ENCODE data around the gene ELK1.
"Not testable (repeated sequence)": the region's sequence is repeated elsewhere in the genome, so short reads cannot be mapped to it uniquely, and the experiment has no call there.

The ELK1 gene

DNA sequence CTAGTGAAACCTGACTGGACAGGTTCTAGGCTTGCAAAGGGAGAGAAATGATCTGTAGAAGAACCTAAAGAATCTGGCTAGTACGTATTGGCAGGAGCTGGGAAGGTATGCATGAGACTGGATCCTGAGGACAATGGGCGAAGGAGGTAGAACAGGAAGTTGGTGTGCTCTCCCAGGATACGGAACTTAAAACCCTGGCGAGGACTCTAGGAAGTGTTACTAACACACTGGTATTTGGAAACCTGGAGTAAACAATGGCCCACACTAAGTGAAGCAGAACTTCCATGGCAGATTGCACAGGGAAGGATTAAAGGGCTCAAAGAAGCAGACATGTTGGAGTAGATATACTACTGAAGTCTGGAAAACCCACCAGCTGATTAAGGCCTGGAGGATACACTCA is 39.9 kb downstream of the ELK1 start:
- DNase-seq, result no peak

DNA sequence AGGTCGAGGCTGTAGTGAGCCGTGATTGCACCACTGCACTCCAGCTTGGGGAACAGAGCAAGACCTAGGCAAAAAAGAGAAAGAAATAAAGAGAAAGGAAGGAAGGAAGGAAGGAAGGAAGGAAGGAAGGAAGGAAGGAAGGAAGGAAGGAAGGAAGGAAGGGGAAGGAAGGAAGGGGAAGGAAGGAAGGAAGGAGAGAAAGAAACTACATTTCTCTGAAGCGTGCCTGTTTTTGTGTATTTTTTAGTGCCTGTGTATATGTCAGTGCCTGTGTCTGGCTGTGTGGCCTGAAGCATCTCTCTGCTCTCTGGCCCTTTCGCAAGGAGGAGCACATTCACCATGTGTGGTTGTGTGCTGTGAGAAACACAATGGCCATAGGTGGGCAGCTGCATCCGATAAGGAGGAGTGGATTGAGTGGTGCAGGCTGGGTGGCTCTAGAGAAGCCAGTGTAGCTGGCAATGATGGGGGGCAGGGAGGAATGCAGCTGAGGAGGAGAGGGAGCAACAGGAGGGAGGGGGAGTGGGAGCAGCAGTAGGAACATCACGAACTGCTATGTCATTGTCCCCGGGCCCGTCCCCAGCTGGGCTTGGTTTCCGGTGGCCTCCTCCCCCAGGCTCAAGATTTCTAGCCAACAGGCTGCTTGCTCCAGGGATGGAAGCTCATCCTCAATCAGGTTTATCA is 42.1 kb downstream of the ELK1 start:
- DNase-seq, result no peak

- no peak for DNase-seq
Observed at GRCh38 chrX:47607091-47607490, 43.3 kb downstream of the ELK1 start.

GRCh38 chrX:47605024-47605423 is 45.3 kb downstream of the ELK1 start:
- no peak for DNase-seq

- DNase-seq, result not testable (repeated sequence)
Observed at GRCh38 chrX:47603125-47603524, 47.2 kb downstream of the ELK1 start.

DNA sequence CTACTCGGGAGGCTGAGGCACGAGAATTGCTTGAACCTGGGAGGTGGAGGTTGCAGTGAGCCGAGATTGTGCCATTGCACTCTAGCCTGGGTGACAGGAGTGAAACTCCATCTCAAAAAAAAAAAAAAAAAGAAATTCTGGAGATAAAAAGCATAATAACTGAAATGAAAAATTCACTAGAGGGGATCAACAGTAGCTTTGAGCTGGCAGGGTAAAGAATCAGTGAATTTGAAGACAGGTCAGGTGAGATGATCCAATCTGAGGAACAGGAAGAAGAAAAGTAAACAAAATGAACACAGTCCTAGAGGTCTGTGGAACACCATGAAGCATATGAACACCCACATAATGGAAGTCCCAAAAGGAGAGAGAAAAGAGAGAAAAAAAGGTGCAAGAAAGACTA is 53.1 kb downstream of the ELK1 start:
- no peak for DNase-seq

DNA sequence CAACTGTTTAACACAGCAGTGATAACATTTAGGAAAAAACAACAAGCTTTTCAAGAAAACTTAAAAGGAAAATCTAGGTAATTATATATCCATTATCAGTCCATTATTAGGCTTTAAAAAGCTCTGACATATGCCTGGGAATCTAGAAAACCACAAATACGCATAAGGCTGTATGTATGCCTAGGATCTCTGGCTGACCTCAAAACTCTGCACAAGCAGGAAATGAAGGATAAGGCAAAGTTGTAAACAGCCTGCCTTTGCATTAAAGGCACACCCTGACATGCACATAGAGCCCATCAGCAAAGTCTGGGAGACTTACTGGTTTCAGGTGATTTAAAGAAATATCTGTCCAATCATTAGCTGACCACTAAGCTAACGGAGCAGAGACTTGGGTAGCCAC is 54.1 kb downstream of the ELK1 start:
- DNase-seq, result no peak

DNA sequence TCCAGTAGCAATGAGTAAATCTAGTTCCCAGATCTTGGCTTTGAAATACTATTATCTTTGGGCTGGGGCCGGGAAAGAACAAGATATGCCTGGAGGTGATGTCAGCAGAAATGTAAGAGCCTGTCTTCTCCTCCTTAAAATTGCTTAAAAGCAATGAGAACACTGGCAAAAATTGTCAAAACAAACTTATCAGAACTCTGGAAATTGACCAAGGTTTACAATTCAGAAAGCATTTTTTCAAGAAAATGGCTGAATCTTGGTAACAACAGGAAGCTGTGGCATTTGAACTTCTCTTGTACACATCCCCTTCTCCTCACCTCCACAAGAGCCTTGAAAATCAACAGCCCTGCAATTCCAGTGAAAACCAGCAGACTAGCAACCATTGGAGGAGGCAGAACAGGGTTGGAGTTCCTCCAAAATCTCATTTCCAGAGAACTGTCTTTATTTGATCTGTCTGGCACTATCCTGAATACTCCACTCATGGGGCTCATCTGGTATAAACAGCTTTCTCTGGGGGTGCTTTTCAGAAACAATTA is 54.6 kb downstream of the ELK1 start:
- no peak for DNase-seq

GRCh38 chrX:47593522-47593921 is 56.8 kb downstream of the ELK1 start:
- no peak for DNase-seq

GRCh38 chrX:47590984-47591383 is 59.4 kb downstream of the ELK1 start:
- no peak for DNase-seq

GRCh38 chrX:47587906-47588735 is 62.2 kb downstream of the ELK1 start:
- DNase-seq, result no peak

GRCh38 chrX:47587091-47587891 is 63.1 kb downstream of the ELK1 start:
- no peak for DNase-seq

DNA sequence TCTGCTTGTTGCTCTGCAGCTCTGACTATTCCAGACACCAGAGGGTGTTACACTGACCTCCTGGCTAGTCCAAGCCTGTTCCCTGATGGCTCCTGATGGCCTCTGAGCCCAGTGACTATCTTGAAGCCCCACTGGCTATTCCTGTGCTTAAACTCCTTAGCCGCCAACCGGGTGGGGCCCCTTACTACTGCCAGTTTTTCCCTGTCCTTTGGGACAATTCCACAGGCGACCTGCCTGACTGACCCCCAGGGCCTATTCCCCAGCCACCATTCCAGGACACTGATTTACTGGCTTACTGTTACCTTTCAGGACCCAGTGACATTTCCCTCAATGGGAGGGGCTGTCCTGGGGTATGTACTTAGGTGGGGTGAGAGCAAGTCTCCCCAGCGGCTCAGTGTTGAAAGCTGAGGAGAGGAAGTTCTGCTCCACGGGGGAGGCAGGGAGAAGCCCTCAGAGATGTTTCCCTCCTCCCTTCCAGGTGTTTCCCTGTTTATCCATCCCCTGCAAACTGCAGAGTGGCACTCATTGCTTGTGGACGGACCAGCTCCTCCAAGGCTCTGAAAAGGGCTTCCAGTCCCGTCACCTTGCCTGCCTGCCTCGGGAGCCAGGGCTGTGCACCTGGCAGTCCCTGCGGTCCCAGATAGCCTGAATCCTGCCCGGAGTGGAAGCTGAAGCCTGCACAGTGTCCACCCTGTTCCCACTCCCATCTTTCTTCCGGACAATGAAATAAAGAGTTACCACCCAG is 64.1 kb downstream of the ELK1 start:
- DNase-seq, result no peak

Data from NCI-H2107 (cell line).